K562 (cell line): ENCODE results near the gene HJV. TPM values are rescaled to one million over a fixed set of nuclear protein-coding genes. Genes with fewer than 3 reads are reported as not detected.

Experiments
- ATAC-seq: fragments of 200-7000 bp; cut with Tn5 transposase; 3 replicates; pipeline ENCODE4 v1.9.1; 2020; ENCODE audit warnings: moderate library complexity
- BruUV-seq: library from RNA; stranded (reverse); fragments of 400-500 nt; replicated peaks from 2 replicates; lab custom pipeline; 2021; lab: Mats Ljungman, UMichigan
- CTCF ChIA-PET: fragments of 300-600 bp; formaldehyde crosslinking; extraction: SDS; loops from one replicate; lab custom pipeline; 2021; ENCODE audit warnings: low intra/inter-chr PET ratio; lab: Yijun Ruan, JAX
- POLR2A ChIA-PET: fragments of 300-600, 350-650 bp; sonication (Branson Sonifier 250); formaldehyde crosslinking; extraction: SDS; loops from one replicate; lab custom pipeline; 2021; ENCODE audit warnings: antibody characterized with exemption, inconsistent platforms; lab: Yijun Ruan, JAX
- DNase-seq, 4 experiments: peaks; one replicate each; pipeline versions ENCODE4 v3.0.0 to v3.0.0-alpha.2; 2011 to 2018; ENCODE audit warnings: low spot score in 3 of 4, mixed read lengths in 3 of 4; ENCODE audit errors: extremely low read depth in 1 of 4
- FAIRE-seq: peaks from 2 replicates; lab custom pipeline; 2011; peaks lifted over from hg19 to GRCh38; lab: Jason Lieb, UNC
- H2AFZ ChIP-seq: 2 replicates; pipeline ENCODE4 v1.6.0; 2011; ENCODE audit warnings: low read depth, low read length, control low read depth, inconsistent platforms
- H3K27ac ChIP-seq: fragments of 200-600 bp; 3 replicates; pipeline ENCODE4 v1.8.0; 2011; ENCODE audit warnings: low read depth, mild to moderate bottlenecking, control low read depth, inconsistent platforms, low read length, moderate library complexity, mixed read lengths; ENCODE audit errors: extremely low read depth
- H3K27me3 ChIP-seq, 2 experiments: fragments of 300-600 bp in 1 of 2; 2 replicates in 1 of 2; 3 replicates in 1 of 2; pipeline versions ENCODE4 v1.6.0 to v1.8.0; 2011; ENCODE audit warnings: inconsistent platforms in 2 of 2, low read length in 2 of 2, mild to moderate bottlenecking in 1 of 2, mixed read lengths in 1 of 2, moderate library complexity in 1 of 2; ENCODE audit not compliant: control insufficient read depth in 2 of 2, insufficient read depth in 2 of 2
- H3K36me3 ChIP-seq: fragments of 300-600 bp; 3 replicates; pipeline ENCODE4 v1.8.0; 2011; ENCODE audit warnings: mild to moderate bottlenecking, low read length, inconsistent platforms; ENCODE audit not compliant: control insufficient read depth, insufficient read depth
- H3K4me1 ChIP-seq, 2 experiments: fragments of 200-600 bp in 1 of 2; replicated peaks in 1 of 2; 2 replicates in 1 of 2; 3 replicates in 1 of 2; pipeline versions ENCODE4 v1.5.1 to v1.8.0; 2011; ENCODE audit warnings: inconsistent platforms in 2 of 2, low read length in 2 of 2, mild to moderate bottlenecking in 1 of 2, mixed read lengths in 1 of 2, moderate library complexity in 1 of 2; ENCODE audit not compliant: control insufficient read depth in 2 of 2, insufficient read depth in 2 of 2
- H3K4me2 ChIP-seq: 2 replicates; pipeline ENCODE4 v1.6.1; 2011; ENCODE audit warnings: low read length, control low read depth, inconsistent platforms, mixed read lengths; ENCODE audit not compliant: insufficient read depth
- H3K4me3 ChIP-seq: fragments of 200-600 bp; sonication (generic), shearing (Covaris generic); 2 replicates; pipeline ENCODE4 v1.5.1; 2016; ENCODE audit warnings: control low read depth, inconsistent platforms
- H3K79me2 ChIP-seq: fragments of 200-600 bp; 3 replicates; pipeline ENCODE4 v1.8.0; 2011; ENCODE audit warnings: low read length, inconsistent platforms; ENCODE audit not compliant: control insufficient read depth, insufficient read depth
- H3K9ac ChIP-seq, 2 experiments: 2 replicates each; pipeline versions ENCODE4 v1.6.0 to v1.6.1; 2011; ENCODE audit warnings: low read depth in 2 of 2, low read length in 2 of 2, control low read depth in 1 of 2, inconsistent platforms in 1 of 2, mild to moderate bottlenecking in 1 of 2, mixed read lengths in 1 of 2; ENCODE audit not compliant: insufficient read depth in 1 of 2
- H3K9me1 ChIP-seq: one replicate; pipeline ENCODE4 v1.6.0; 2011; ENCODE audit warnings: inconsistent platforms, mild to moderate bottlenecking, low read length, moderate library complexity; ENCODE audit not compliant: control insufficient read depth, insufficient read depth
- H3K9me3 ChIP-seq: replicated peaks from 2 replicates; pipeline ENCODE4 v1.5.1; 2011; ENCODE audit warnings: low read depth, low read length, inconsistent platforms; ENCODE audit not compliant: control insufficient read depth, insufficient read depth
- H4K20me1 ChIP-seq: replicated peaks from 2 replicates; pipeline ENCODE4 v1.6.1; 2011; ENCODE audit warnings: low read length, inconsistent platforms, mixed read lengths; ENCODE audit not compliant: control insufficient read depth, insufficient read depth
- CTCF ChIP-seq, 3 experiments: IDR thresholded peaks in 2 of 3; conservative IDR thresholded peaks in 1 of 3; 2 replicates each; pipeline ENCODE4 v1.5.1; 2011 to 2012; ENCODE audit warnings: low read length in 3 of 3, mild to moderate bottlenecking in 3 of 3, control low read depth in 2 of 3, improper control_type of control experiment in 1 of 3, inconsistent platforms in 1 of 3, low read depth in 1 of 3, mixed read lengths in 1 of 3, moderate library complexity in 1 of 3; ENCODE audit not compliant: insufficient read depth in 2 of 3
- ESRRB ChIP-seq: fragments of 250-450 bp; sonication (Bioruptor Pico); IDR thresholded peaks from 2 replicates; pipeline ENCODE4 v1.5.0; 2020; ENCODE audit warnings: mild to moderate bottlenecking, moderate library complexity, borderline replicate concordance
- JUN ChIP-seq, 2 experiments: sonication (generic) in 1 of 2; formaldehyde crosslinking in 1 of 2; IDR thresholded peaks; 2 replicates each; pipeline versions ENCODE4 v1.6.1 to v1.8.0; 2012 to 2022; ENCODE audit warnings: borderline replicate concordance in 2 of 2, mild to moderate bottlenecking in 2 of 2, improper control_type of control experiment in 1 of 2, low read depth in 1 of 2, low read length in 1 of 2, missing genetic modification reagents in 1 of 2
- RBM22 ChIP-seq: fragments of 200-400 bp; formaldehyde crosslinking; IDR thresholded peaks from 2 replicates; pipeline ENCODE4 v1.6.1; 2018; ENCODE audit warnings: low read length, low read depth; ENCODE audit not compliant: poor library complexity, severe bottlenecking
- SMAD1 ChIP-seq: fragments of 150-350 bp; IDR thresholded peaks from 2 replicates; pipeline ENCODE4 v1.6.1; 2014; ENCODE audit warnings: low read length, low read depth; ENCODE audit not compliant: partially characterized antibody
- SPI1 ChIP-seq: IDR thresholded peaks from 2 replicates; pipeline ENCODE4 v1.6.1; 2011; ENCODE audit warnings: low read depth, low read length, control low read depth, borderline replicate concordance
- WGBS: fragments of 100-300 bp; shearing (Covaris generic); methylation state at CpG from one replicate; pipeline ENCODE4 v1.1.6; 2016; ENCODE audit warnings: low coverage, mixed read lengths; ENCODE audit not compliant: insufficient coverage; ENCODE audit errors: missing lambda C conversion rate; 5-methylcytosine and 5-hydroxymethylcytosine counted together
- in situ Hi-C: fragments of 300-500 bp; cut with MboI; formaldehyde crosslinking; loops from 4 replicates; pipeline ENCODE4 v1.15.0; 2018; ENCODE audit warnings: inconsistent platforms, mixed read lengths
- intact Hi-C: fragments of 100-400 bp; cut with micrococcal nuclease; formaldehyde crosslinking; loops from 2 replicates; pipeline ENCODE4 v1.14.2; 2022
- polyA plus RNA-seq, 8 experiments: library from polyadenylated mRNA; depleted of rRNA in 4 of 8; stranded (reverse) in 5 of 8; unstranded in 3 of 8; fragments of >200 nt; fragmentation: Nextera tagmentation in 2 of 8; fragmentation: Illumina TruSeq in 1 of 8; extraction: Ambion mirVana in 2 of 8; extraction: Trizol in 1 of 8; gene quantifications; 2 replicates each; pipeline versions ENCODE4 v1.2.1 to v1.2.3, GENCODE V29; 2011 to 2014; ENCODE audit warnings: inconsistent platforms in 1 of 8, missing spikeins in 1 of 8
- total RNA-seq, 7 experiments: library from RNA; depleted of rRNA in 6 of 7; stranded (reverse); fragments of >200 nt in 6 of 7; fragmentation: Illumina TruSeq in 2 of 7; extraction: Trizol in 2 of 7; gene quantifications; 2 replicates each; pipeline versions ENCODE4 v1.2.1 to v1.2.3, GENCODE V29; 2011 to 2021; ENCODE audit warnings: low replicate concordance in 1 of 7

The HJV gene
- total and polyA plus RNA-seq, 9 of the 15 experiments (the other 6 are each of a cell fraction or from before 2014, with no cell fraction given) = 1.0 to 6.6 (median 2.4) TPM

GRCh38 chr1:145999321-146000024 lies 22.1 kb downstream of the HJV start:
- H4K20me1 ChIP-seq = peaks cover 18% of the 10 kb centered on the region
- CTCF ChIA-PET = no interaction called here
- BruUV-seq = no TSS peak
- DNase-seq (no peak), ATAC-seq (no peak), FAIRE-seq (no peak)
- no peaks in the 10 kb centered on the region for H3K9me1 ChIP-seq
- H3K27ac ChIP-seq = no peak overlapping the region
- POLR2A ChIA-PET = interaction anchor here (14.0 kb wide), 1 partner anchor 17 kb away, joined by 320 read pairs; no protein-coding TSS in a partner anchor
- peak overlapping the region; percentile 21 for H2AFZ ChIP-seq
- no peaks in the 10 kb centered on the region for H3K9me3 ChIP-seq
- H3K4me2 ChIP-seq = no peak overlapping the region
- WGBS = 19% methylated on average over 5 of the region's 5 CpGs
- H3K4me3 ChIP-seq = no peak overlapping the region
- intact Hi-C loops (no loop called here), in situ Hi-C loops (no loop called here)
- no peak for TF ChIP-seq ESRRB (CRISPR knock-in tag)
- 0 out of 2 replicates have a peak, but pooled peaks have one; percentile 5 for TF ChIP-seq SPI1
- TF ChIP-seq SMAD1 = no peak
- no peak for TF ChIP-seq CTCF (IDR thresholded peaks at IDR 0.05 in 2 of 3, conservative IDR thresholded peaks at IDR 0.05 in 1 of 3; ENCODE audit: insufficient read depth in 2 of 3, low read depth in 1 of 3, low read length in 3 of 3)
- no peak for TF ChIP-seq JUN (IDR thresholded peaks at IDR 0.05; ENCODE audit: borderline replicate concordance, low read depth, low read length)
- TF ChIP-seq JUN (CRISPR knock-in tag; IDR thresholded peaks at IDR 0.05; ENCODE audit: borderline replicate concordance) = no peak
- TF ChIP-seq RBM22 = no peak
- peaks cover 16% of the 10 kb centered on the region for H3K36me3 ChIP-seq
- no peaks in the 10 kb centered on the region for H3K27me3 ChIP-seq
- H3K4me1 ChIP-seq = peaks cover 14 to 27% of the 10 kb centered on the region in 2 experiments; a peak in 3 of 5 replicates
- H3K9ac ChIP-seq = peak overlapping the region; percentile 39 to 57; a peak in 2 of 4 replicates
- H3K79me2 ChIP-seq = peaks cover 40% of the 10 kb centered on the region
